GM12878 (cell line): ENCODE results near the gene OR6C70. TPM values are rescaled to one million over a fixed set of nuclear protein-coding genes. Genes with fewer than 3 reads are reported as not detected.

Experiments
- ATAC-seq: fragments of 200-7000 bp; cut with Tn5 transposase; 3 replicates; pipeline ENCODE4 v1.9.1; 2020; ENCODE audit warnings: mild to moderate bottlenecking, moderate library complexity
- BruUV-seq: library from RNA; stranded (reverse); fragments of 400-500 nt; replicated peaks from 2 replicates; lab custom pipeline; 2021; lab: Mats Ljungman, UMichigan
- CTCF ChIA-PET: fragments of 300-600 bp; sonication (Branson Sonifier 250); formaldehyde crosslinking; extraction: SDS; loops from one replicate; lab custom pipeline; 2021; ENCODE audit warnings: inconsistent platforms; lab: Yijun Ruan, JAX
- POLR2A ChIA-PET: fragments of 350-600 bp; formaldehyde crosslinking; extraction: SDS; loops from one replicate; lab custom pipeline; 2021; ENCODE audit warnings: inconsistent platforms; lab: Charles Lee
- RAD21 ChIA-PET: fragments of 300-600 bp; sonication (Branson Sonifier 250); formaldehyde crosslinking; loops from one replicate; lab custom pipeline; 2023; ENCODE audit warnings: antibody characterized with exemption; ENCODE audit not compliant: unreplicated experiment; lab: Charles Lee
- SMC1A ChIA-PET: fragments of 300-600 bp; sonication (Branson Sonifier 250); formaldehyde crosslinking; loops from one replicate; lab custom pipeline; 2023; ENCODE audit not compliant: unreplicated experiment, uncharacterized antibody; lab: Charles Lee
- DNase-seq: peaks from one replicate; pipeline ENCODE4 v3.0.0-alpha.2; 2011; ENCODE audit warnings: low read depth, low spot score
- FAIRE-seq: peaks from 3 replicates; lab custom pipeline; 2011; peaks lifted over from hg19 to GRCh38; lab: Jason Lieb, UNC
- H2AFZ ChIP-seq: 2 replicates; pipeline ENCODE4 v1.6.0; 2011; ENCODE audit warnings: low read depth, low read length, control low read depth; ENCODE audit not compliant: control insufficient read depth
- H3K27ac ChIP-seq: 2 replicates; pipeline ENCODE4 v1.5.1; 2011; ENCODE audit warnings: control low read depth; ENCODE audit not compliant: control insufficient read depth, insufficient read depth
- H3K27me3 ChIP-seq, 2 experiments: replicated peaks in 1 of 2; 2 replicates each; pipeline versions ENCODE4 v1.6.0 to v1.6.1; 2011; ENCODE audit warnings: low read length in 1 of 2; ENCODE audit not compliant: control insufficient read depth in 2 of 2, insufficient read depth in 2 of 2
- H3K36me3 ChIP-seq, 2 experiments: 2 replicates each; pipeline ENCODE4 v1.5.1; 2011; ENCODE audit warnings: low read length in 1 of 2; ENCODE audit not compliant: control insufficient read depth in 2 of 2, insufficient read depth in 2 of 2
- H3K4me1 ChIP-seq: 2 replicates; pipeline ENCODE4 v1.6.1; 2011; ENCODE audit warnings: mild to moderate bottlenecking, low read length, moderate library complexity, mixed read lengths; ENCODE audit not compliant: control insufficient read depth, insufficient read depth
- H3K4me2 ChIP-seq: 2 replicates; pipeline ENCODE4 v1.6.0; 2011; ENCODE audit warnings: control low read depth; ENCODE audit not compliant: control insufficient read depth, insufficient read depth
- H3K4me3 ChIP-seq: fragments of 200-600 bp; sonication (generic); 2 replicates; pipeline ENCODE4 v1.5.1; 2016
- H3K79me2 ChIP-seq: 2 replicates; pipeline ENCODE4 v1.6.0; 2011; ENCODE audit warnings: low read length; ENCODE audit not compliant: control insufficient read depth, insufficient read depth
- H3K9ac ChIP-seq: 2 replicates; pipeline ENCODE4 v1.8.0; 2011; ENCODE audit warnings: low read length, control low read depth, mixed read lengths; ENCODE audit not compliant: control insufficient read depth, insufficient read depth
- H3K9me3 ChIP-seq: replicated peaks from 3 replicates; pipeline ENCODE4 v1.5.1; 2011; ENCODE audit warnings: mild to moderate bottlenecking, low read length; ENCODE audit not compliant: control insufficient read depth, insufficient read depth
- H4K20me1 ChIP-seq: 2 replicates; pipeline ENCODE4 v1.6.0; 2011; ENCODE audit not compliant: control insufficient read depth, insufficient read depth
- BCL3 ChIP-seq: IDR thresholded peaks from 2 replicates; pipeline ENCODE4 v1.6.1; 2011; ENCODE audit warnings: borderline replicate concordance, low read depth, mild to moderate bottlenecking, moderate library complexity, low read length; ENCODE audit not compliant: insufficient read depth, poor library complexity, severe bottlenecking
- BCLAF1 ChIP-seq: fragments of 450-650 bp; IDR thresholded peaks from 2 replicates; pipeline ENCODE4 v1.6.1; 2017; ENCODE audit warnings: antibody characterized with exemption, mild to moderate bottlenecking, moderate library complexity
- E2F8 ChIP-seq: fragments of 450-650 bp; IDR thresholded peaks from 2 replicates; pipeline ENCODE4 v1.6.1; 2018; ENCODE audit warnings: mild to moderate bottlenecking, low read depth, moderate library complexity; ENCODE audit not compliant: partially characterized antibody
- EP300 ChIP-seq, 2 experiments: fragments of 150-350 bp in 1 of 2; IDR thresholded peaks; 2 replicates each; pipeline ENCODE4 v1.6.1; 2011 to 2012; ENCODE audit warnings: low read depth in 2 of 2, low read length in 2 of 2, borderline replicate concordance in 1 of 2, improper control_type of control experiment in 1 of 2, inconsistent platforms in 1 of 2; ENCODE audit not compliant: control insufficient read depth in 1 of 2
- IRF5 ChIP-seq: fragments of 450-650 bp; IDR thresholded peaks from 2 replicates; pipeline ENCODE4 v1.6.1; 2017; ENCODE audit warnings: borderline replicate concordance
- MEF2A ChIP-seq: IDR thresholded peaks from 2 replicates; pipeline ENCODE4 v1.6.1; 2011; ENCODE audit warnings: low read depth, mild to moderate bottlenecking, low read length, moderate library complexity; ENCODE audit not compliant: insufficient read depth
- MLLT1 ChIP-seq: fragments of 450-650 bp; IDR thresholded peaks from 2 replicates; pipeline ENCODE4 v1.6.1; 2016; ENCODE audit warnings: mild to moderate bottlenecking
- RBBP5 ChIP-seq: fragments of 200-600 bp; sonication (generic); conservative IDR thresholded peaks from 2 replicates; pipeline ENCODE4 v1.6.1; 2016
- WGBS: methylation state at CpG from one replicate; pipeline ENCODE4 v1.1.6; 2016; ENCODE audit warnings: low lambda C conversion rate; ENCODE audit not compliant: insufficient replicate concordance, insufficient coverage; ENCODE audit errors: missing lambda C conversion rate; 5-methylcytosine and 5-hydroxymethylcytosine counted together
- in situ Hi-C: fragments of 300-500 bp; cut with MboI; formaldehyde crosslinking; loops from 9 replicates; pipeline ENCODE4 v1.14.3; 2018; ENCODE audit warnings: mixed read lengths
- intact Hi-C: fragments of 100-400 bp; cut with micrococcal nuclease; formaldehyde crosslinking; loops from one replicate; pipeline ENCODE4 v1.14.2; 2022; ENCODE audit not compliant: unreplicated experiment
- polyA plus RNA-seq, 11 experiments: library from polyadenylated mRNA; depleted of rRNA in 4 of 11; unstranded in 6 of 11; stranded (reverse) in 5 of 11; fragments of >200 nt; fragmentation: Nextera tagmentation in 4 of 11; fragmentation: Illumina TruSeq in 1 of 11; extraction: Ambion mirVana in 4 of 11; extraction: Trizol in 1 of 11; gene quantifications; 1 replicate in 1 of 11; 2 replicates in 10 of 11; pipeline versions ENCODE4 v1.2.1 to v1.2.3, GENCODE V29; 2011 to 2016; ENCODE audit warnings: inconsistent platforms in 2 of 11, missing spikeins in 2 of 11, low read depth in 1 of 11
- total RNA-seq, 4 experiments: library from RNA; depleted of rRNA in 3 of 4; stranded (reverse); fragments of >200 nt in 3 of 4; fragmentation: Illumina TruSeq in 1 of 4; extraction: Trizol in 1 of 4; gene quantifications; 2 replicates each; pipeline versions ENCODE4 v1.2.1 to v1.2.3, GENCODE V29; 2013 to 2021

The OR6C70 gene
- total and polyA plus RNA-seq, 10 of the 15 experiments (the other 5 are each of a cell fraction or from before 2014, with no cell fraction given): not detected

GRCh38 chr12:55495490-55495889 lies 25.6 kb upstream of the OR6C70 start (continued):
- TF ChIP-seq MLLT1: no peak
- no peak for TF ChIP-seq IRF5
- no peak for TF ChIP-seq E2F8

GRCh38 chr12:55492078-55492477 lies 22.1 kb upstream of the OR6C70 start, which contains the start of gene OR6C68:
Gene OR6C68, plus strand, starts transcription at chr12:55492378. Its CDS starts 0 bp downstream, at chr12:55492378.
- Histone ChIP-seq H3K79me2 (no peaks in the 10 kb centered on the region), H3K9me3 (no peaks in the 10 kb centered on the region), H2AFZ (no peak within 1 kb of the TSS), H3K27me3 (no peaks in the 10 kb centered on the region), H3K4me2 (no peak within 1 kb of the TSS), H3K4me1 (no peaks in the 10 kb centered on the region), H4K20me1 (no peaks in the 10 kb centered on the region), H3K36me3 (no peaks in the 10 kb centered on the region), H3K4me3 (no peak within 1 kb of the TSS), H3K9ac (no peak within 1 kb of the TSS), H3K27ac (no peak within 1 kb of the TSS)
- ATAC-seq (no peak), DNase-seq (no peak), FAIRE-seq (no peak)
- 0% methylated on average over 2 of the region's 2 CpGs for WGBS
- CTCF ChIA-PET: interaction anchor here (0.7 to 2.1 kb wide), 3 partner anchors 8 to 130 kb away, joined by 3 to 4 read pairs (median 3); no protein-coding TSS in a partner anchor
- SMC1A ChIA-PET: interaction anchor here (1.1 kb wide), 2 partner anchors 8 to 10 kb away, joined by 3 to 4 read pairs; no protein-coding TSS in a partner anchor
- in situ Hi-C loops: no loop called here
- RAD21 ChIA-PET: no interaction called here
- intact Hi-C loops: no loop called here
- no TSS peak for BruUV-seq
- POLR2A ChIA-PET: no interaction called here
- TF ChIP-seq BCL3 (no peak), BCLAF1 (no peak), EP300 (IDR thresholded peaks at IDR 0.05; ENCODE audit: borderline replicate concordance in 1 of 2, control insufficient read depth in 1 of 2, low read depth in 2 of 2, low read length in 2 of 2) (no peak), RBBP5 (no peak), MEF2A (no peak)
